Astrocyte of the hippocampus (primary cell): ENCODE results near the gene PRRG2.

Experiments
- DNase-seq: peaks from one replicate; pipeline ENCODE4 v3.0.0; 2011; ENCODE audit warnings: low read depth, low spot score

The PRRG2 gene

DNA sequence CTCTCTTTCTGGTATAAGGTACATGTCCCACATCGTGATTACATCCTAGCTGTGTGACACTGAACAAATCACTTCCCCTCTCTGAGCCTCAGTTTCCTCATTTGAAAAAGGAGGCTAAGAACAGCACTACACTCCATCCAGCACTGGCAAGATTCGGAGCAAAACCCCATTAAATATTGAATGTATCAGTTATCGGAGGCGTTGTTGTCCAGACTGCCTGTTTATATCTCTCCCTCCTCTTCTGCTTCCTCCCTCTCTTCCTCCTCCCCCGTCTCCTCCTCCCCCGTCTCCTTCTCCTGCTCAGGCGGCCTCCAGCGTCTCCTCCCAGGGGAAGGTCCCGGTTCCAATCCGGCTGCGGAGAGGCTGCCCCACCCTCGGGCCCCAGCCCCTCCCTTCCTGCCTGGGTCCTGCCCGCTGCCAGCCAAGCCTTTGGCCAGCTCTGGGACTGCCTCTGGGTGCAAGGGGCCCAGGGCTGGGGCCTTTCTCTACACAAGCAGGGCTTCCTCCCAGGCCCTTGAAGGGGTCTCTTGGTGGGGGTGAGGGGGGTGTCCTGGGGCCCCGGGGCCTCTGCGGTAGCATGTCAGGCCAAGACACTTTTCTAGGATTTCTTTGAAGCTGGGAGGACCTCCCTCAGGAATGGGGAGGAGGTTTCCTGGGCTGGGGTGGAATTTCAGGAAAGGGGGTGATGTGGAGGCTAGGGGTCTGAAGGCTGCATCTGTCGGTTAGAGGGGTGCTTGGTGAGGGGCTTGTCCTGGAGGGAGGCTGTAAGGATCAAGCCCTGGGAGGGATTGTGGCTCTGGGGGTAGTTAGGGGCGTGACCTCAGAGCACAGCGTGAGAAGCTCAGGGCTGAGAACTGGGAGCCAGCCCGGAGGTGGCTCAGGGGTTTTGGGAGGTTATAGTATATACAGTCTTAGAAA, 57.0 kb downstream of the PRRG2 start:
- DNase-seq = peak; percentile 81

GRCh38 chr19:49639401-49640112, 58.4 kb downstream of the PRRG2 start:
- DNase-seq = peak; percentile 28

DNA sequence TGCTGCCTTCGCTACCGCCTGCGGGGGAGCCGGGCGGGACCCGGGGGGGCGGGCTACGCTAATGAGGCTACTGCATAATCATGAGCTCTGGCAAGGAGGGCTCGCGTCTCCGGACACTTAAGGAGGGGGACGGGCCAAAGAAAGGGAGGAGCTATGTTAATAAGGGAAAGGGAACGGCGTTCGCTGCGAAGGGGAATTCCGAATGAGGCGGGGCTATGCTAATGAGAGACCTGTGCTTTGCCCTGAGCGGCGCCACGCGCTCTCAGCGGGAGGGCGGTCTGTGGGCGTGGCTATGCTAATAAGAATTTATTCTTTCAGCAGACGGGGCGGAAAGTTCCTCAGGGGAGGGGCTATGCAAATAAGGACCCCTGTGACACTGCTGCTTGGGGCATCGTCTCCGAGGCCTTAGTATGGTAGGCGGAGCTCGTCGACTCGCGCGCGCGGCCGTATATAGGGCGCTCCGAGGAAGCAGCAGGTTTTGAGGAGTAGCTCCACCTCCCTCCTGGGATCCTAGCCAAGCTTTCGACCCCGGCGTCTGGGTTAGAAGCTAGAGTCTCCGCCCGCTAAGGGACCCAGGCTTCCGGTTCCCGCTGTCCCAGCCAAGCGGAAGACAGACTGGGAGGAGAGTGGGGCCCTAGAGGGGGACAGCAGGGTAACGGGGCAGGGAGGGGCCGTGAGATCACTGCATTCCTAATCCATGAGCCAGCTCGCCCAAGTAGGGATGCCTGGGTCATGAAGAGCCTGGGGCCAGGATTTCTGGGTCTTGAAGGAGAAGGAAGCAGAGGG, 59.2 kb downstream of the PRRG2 start, which contains the start of gene RRAS:
TSS of gene RRAS (minus strand) at position 31 of the 786 bp plus-strand sequence. CDS start 45 bp downstream, outside the sequence.
- peak; percentile 100 for DNase-seq
